HCT116 (cell line): ENCODE data around the gene JCAD.

ENCODE experiments used
- ELF1 ChIP-seq: IDR thresholded peaks from 2 replicates; pipeline ENCODE4 v1.6.1; 2012; ENCODE audit warnings: low read depth, borderline replicate concordance
- EZH2 ChIP-seq: fragments of 200-600 bp; sonication (generic); IDR thresholded peaks from 2 replicates; pipeline ENCODE4 v1.6.1; 2017; ENCODE audit warnings: antibody characterized with exemption, mixed run types
- JUND ChIP-seq: IDR thresholded peaks from 2 replicates; pipeline ENCODE4 v1.6.1; 2012
- POLR2A ChIP-seq: IDR thresholded peaks from 2 replicates; pipeline ENCODE4 v1.7.0; 2011; ENCODE audit warnings: borderline replicate concordance; ENCODE audit not compliant: insufficient read depth, insufficient read length; ENCODE audit errors: extremely low read depth
- RAD21 ChIP-seq: IDR thresholded peaks from 2 replicates; pipeline ENCODE4 v1.6.1; 2012; ENCODE audit warnings: low read depth, mild to moderate bottlenecking
- SIN3A ChIP-seq: IDR thresholded peaks from 2 replicates; pipeline ENCODE4 v1.6.1; 2012; ENCODE audit warnings: low read depth
- SP1 ChIP-seq: IDR thresholded peaks from 2 replicates; pipeline ENCODE4 v1.6.1; 2012; ENCODE audit warnings: low read depth
- SRF ChIP-seq: IDR thresholded peaks from 2 replicates; pipeline ENCODE4 v1.6.1; 2012; ENCODE audit warnings: low read depth
- TCF7L2 ChIP-seq: IDR thresholded peaks from 2 replicates; pipeline ENCODE4 v1.7.0; 2011; ENCODE audit warnings: borderline replicate concordance, inconsistent platforms; ENCODE audit not compliant: insufficient read depth, insufficient read length; ENCODE audit errors: extremely low read depth
- ZNF274 ChIP-seq: fragments of 200-500 bp; sonication (Bioruptor generic); IDR thresholded peaks from 2 replicates; pipeline ENCODE4 v1.6.1; 2014; ENCODE audit warnings: mild to moderate bottlenecking, low read depth, low read length, inconsistent platforms
- TF ChIP-seq, protein P1 (sequence below), 3 experiments: fragments of 200-600 bp in 1 of 3; sonication (generic) in 1 of 3; IDR thresholded peaks in 2 of 3; conservative IDR thresholded peaks in 1 of 3; 2 replicates each; pipeline ENCODE4 v1.5.1; 2012 to 2017; ENCODE audit warnings: low read depth in 2 of 3, low read length in 2 of 3, antibody characterized with exemption in 1 of 3, borderline replicate concordance in 1 of 3, control low read depth in 1 of 3, mild to moderate bottlenecking in 1 of 3, mixed read lengths in 1 of 3, mixed run types in 1 of 3, moderate library complexity in 1 of 3; ENCODE audit not compliant: insufficient read depth in 1 of 3
- TF ChIP-seq, protein P2 (sequence below): IDR thresholded peaks from 2 replicates; pipeline ENCODE4 v1.6.1; 2012; ENCODE audit warnings: low read depth
- TF ChIP-seq, protein P3 (sequence below): IDR thresholded peaks from 2 replicates; pipeline ENCODE4 v1.6.1; 2012
- TF ChIP-seq, protein P4 (sequence below): IDR thresholded peaks from 2 replicates; pipeline ENCODE4 v1.6.1; 2011; ENCODE audit warnings: mild to moderate bottlenecking, low read length, moderate library complexity; ENCODE audit not compliant: insufficient replicate concordance; ENCODE audit errors: extremely low read depth

DNA sequence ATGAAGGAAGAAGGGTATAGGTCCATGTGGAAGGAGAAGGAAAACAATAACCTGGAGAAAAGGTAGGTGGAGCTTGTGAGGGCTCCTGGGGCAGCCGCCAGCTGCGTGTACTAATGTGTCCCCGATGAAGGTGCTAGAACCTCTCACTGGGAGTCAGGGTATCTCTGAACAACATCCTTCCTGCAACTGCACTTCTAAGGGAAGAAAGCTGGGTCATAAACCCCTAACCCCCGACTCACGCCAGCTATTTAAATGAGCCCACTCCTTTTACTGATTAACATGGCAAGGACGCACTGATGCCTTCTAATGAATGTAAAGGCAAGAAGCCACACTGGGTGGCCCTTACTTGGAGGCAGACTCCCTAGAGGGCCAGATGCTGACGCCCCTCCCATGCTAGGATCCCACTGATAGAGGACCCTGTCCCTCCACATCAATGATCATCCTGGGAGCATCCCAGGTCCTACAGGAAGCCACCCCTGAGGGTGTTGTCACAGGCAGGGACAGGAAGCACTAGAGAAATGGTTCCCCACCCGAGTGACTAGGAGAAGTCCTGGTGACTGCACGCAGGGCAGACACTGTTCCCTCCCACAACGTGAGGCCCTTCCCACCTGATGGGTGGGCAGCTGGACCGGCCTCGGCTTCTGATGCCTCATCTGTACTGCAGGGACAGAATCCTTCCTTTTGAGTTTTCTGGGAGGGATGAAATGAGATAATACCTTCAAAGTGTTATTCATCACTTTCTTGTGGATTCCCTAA lies 20.4 kb downstream of the JCAD start:
- TF ChIP-seq, protein P1, sequence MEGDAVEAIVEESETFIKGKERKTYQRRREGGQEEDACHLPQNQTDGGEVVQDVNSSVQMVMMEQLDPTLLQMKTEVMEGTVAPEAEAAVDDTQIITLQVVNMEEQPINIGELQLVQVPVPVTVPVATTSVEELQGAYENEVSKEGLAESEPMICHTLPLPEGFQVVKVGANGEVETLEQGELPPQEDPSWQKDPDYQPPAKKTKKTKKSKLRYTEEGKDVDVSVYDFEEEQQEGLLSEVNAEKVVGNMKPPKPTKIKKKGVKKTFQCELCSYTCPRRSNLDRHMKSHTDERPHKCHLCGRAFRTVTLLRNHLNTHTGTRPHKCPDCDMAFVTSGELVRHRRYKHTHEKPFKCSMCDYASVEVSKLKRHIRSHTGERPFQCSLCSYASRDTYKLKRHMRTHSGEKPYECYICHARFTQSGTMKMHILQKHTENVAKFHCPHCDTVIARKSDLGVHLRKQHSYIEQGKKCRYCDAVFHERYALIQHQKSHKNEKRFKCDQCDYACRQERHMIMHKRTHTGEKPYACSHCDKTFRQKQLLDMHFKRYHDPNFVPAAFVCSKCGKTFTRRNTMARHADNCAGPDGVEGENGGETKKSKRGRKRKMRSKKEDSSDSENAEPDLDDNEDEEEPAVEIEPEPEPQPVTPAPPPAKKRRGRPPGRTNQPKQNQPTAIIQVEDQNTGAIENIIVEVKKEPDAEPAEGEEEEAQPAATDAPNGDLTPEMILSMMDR (IDR thresholded peaks at IDR 0.05 in 2 of 3, conservative IDR thresholded peaks at IDR 0.05 in 1 of 3; ENCODE audit: borderline replicate concordance in 1 of 3, insufficient read depth in 1 of 3, low read depth in 2 of 3, low read length in 2 of 3), result no peak
- TF ChIP-seq, protein P2, sequence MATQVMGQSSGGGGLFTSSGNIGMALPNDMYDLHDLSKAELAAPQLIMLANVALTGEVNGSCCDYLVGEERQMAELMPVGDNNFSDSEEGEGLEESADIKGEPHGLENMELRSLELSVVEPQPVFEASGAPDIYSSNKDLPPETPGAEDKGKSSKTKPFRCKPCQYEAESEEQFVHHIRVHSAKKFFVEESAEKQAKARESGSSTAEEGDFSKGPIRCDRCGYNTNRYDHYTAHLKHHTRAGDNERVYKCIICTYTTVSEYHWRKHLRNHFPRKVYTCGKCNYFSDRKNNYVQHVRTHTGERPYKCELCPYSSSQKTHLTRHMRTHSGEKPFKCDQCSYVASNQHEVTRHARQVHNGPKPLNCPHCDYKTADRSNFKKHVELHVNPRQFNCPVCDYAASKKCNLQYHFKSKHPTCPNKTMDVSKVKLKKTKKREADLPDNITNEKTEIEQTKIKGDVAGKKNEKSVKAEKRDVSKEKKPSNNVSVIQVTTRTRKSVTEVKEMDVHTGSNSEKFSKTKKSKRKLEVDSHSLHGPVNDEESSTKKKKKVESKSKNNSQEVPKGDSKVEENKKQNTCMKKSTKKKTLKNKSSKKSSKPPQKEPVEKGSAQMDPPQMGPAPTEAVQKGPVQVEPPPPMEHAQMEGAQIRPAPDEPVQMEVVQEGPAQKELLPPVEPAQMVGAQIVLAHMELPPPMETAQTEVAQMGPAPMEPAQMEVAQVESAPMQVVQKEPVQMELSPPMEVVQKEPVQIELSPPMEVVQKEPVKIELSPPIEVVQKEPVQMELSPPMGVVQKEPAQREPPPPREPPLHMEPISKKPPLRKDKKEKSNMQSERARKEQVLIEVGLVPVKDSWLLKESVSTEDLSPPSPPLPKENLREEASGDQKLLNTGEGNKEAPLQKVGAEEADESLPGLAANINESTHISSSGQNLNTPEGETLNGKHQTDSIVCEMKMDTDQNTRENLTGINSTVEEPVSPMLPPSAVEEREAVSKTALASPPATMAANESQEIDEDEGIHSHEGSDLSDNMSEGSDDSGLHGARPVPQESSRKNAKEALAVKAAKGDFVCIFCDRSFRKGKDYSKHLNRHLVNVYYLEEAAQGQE, result no peak
- TF ChIP-seq POLR2A, result no peak
- TF ChIP-seq, protein P3, sequence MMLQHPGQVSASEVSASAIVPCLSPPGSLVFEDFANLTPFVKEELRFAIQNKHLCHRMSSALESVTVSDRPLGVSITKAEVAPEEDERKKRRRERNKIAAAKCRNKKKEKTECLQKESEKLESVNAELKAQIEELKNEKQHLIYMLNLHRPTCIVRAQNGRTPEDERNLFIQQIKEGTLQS, result no peak
- TF ChIP-seq SRF, result no peak
- TF ChIP-seq SIN3A, result no peak
- no peak for TF ChIP-seq ZNF274
- no peak for TF ChIP-seq EZH2
- no peak for TF ChIP-seq TCF7L2
- no peak for TF ChIP-seq ELF1
- TF ChIP-seq SP1, result no peak
- no peak for TF ChIP-seq JUND
- TF ChIP-seq RAD21, result no peak
- TF ChIP-seq, protein P4, sequence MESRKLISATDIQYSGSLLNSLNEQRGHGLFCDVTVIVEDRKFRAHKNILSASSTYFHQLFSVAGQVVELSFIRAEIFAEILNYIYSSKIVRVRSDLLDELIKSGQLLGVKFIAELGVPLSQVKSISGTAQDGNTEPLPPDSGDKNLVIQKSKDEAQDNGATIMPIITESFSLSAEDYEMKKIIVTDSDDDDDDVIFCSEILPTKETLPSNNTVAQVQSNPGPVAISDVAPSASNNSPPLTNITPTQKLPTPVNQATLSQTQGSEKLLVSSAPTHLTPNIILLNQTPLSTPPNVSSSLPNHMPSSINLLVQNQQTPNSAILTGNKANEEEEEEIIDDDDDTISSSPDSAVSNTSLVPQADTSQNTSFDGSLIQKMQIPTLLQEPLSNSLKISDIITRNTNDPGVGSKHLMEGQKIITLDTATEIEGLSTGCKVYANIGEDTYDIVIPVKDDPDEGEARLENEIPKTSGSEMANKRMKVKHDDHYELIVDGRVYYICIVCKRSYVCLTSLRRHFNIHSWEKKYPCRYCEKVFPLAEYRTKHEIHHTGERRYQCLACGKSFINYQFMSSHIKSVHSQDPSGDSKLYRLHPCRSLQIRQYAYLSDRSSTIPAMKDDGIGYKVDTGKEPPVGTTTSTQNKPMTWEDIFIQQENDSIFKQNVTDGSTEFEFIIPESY, result no peak
